C1 segment of cervical spinal cord (tissue), 14 donors: ENCODE results near the gene TERT.
"Not testable (repeated sequence)": the region's sequence is repeated elsewhere in the genome, so short reads cannot be mapped to it uniquely, and the experiment has no call there.

Experiments
- DNase-seq, 14 donors: peaks; one replicate each; lab custom pipeline; 2025; lab: John Stamatoyannopoulos, UW

The TERT gene

DNA sequence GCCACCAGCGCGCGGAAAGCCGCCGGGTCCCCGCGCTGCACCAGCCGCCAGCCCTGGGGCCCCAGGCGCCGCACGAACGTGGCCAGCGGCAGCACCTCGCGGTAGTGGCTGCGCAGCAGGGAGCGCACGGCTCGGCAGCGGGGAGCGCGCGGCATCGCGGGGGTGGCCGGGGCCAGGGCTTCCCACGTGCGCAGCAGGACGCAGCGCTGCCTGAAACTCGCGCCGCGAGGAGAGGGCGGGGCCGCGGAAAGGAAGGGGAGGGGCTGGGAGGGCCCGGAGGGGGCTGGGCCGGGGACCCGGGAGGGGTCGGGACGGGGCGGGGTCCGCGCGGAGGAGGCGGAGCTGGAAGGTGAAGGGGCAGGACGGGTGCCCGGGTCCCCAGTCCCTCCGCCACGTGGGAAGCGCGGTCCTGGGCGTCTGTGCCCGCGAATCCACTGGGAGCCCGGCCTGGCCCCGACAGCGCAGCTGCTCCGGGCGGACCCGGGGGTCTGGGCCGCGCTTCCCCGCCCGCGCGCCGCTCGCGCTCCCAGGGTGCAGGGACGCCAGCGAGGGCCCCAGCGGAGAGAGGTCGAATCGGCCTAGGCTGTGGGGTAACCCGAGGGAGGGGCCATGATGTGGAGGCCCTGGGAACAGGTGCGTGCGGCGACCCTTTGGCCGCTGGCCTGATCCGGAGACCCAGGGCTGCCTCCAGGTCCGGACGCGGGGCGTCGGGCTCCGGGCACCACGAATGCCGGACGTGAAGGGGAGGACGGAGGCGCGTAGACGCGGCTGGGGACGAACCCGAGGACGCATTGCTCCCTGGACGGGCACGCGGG is at the start of gene TERT:
Gene TERT (minus strand): TSS at position 234 of the 815 bp plus-strand sequence. CDS start 79 bp downstream, at position 155.
- no peak for DNase-seq

DNA sequence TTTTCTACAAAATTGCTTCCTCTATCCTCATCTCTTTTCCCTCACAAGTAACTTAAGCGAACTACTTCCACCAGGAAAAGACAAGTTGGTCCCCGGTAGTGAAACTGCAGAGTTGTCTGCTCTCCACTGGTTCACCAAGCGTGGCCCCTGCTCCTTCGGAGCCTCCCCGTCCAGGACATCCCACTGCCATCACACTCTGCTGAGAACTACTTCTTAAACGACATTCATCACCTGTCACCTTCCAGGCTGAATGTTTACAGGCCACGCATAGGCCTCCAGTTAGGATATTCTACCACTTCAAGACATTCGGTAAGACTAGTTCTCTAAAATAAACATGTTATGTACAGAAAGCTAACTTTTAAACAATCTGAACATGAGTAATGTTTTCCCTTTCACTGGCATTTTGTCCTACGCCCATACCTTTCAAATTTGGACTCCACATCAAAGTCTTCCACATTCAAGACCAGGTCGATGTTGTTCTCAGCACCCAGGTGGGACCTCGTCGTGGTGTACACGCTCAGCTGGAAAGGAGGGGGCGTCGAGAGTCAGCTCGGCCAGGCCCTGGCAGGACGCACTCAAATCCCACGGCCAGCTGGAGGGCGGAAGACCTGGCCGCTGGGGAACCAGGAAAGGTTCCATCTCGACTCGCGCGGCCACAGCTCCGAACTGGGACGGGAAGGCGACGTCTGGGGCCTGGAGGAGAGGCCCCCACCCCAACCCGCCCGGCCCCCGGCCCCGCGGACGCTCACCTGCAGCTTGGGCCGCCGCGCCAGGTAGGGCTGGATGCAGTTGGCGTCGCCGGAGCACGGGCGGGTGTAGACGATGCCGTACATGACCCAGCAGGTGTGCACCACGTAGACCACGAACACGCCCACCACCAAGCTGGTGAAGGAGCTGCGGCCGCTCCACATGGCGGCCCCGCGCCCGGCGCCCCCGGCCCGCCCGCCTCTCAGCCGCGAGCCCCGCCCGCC is 49.3 kb upstream of the TERT start:
- DNase-seq: no peak

- DNase-seq: no peak
Measured at GRCh38 chr5:1343315-1343751, 48.5 kb upstream of the TERT start.

- not testable (repeated sequence) for DNase-seq
Measured at GRCh38 chr5:1342711-1343110, 47.8 kb upstream of the TERT start.

- DNase-seq: no peak
Measured at GRCh38 chr5:1342268-1342667, 47.4 kb upstream of the TERT start.

DNA sequence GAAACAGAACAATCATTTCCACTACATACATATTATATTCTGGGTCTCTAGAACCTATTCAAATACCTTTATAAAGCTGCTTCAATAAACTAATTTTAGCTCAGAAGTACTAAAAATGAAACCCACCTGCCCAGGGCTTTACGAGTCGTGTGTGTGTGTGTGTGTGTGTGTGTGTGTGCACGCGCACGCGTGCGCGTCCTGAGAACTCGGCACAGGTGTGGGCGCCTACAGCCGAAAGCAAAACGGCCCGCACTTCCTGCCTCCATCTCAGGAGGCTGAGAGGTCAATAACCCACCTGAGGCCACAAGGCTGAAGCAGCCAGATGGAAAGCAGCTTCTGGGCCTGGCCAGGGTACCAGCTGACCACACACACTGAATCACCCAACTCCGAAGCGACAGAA is 47.0 kb upstream of the TERT start:
- DNase-seq: no peak

DNA sequence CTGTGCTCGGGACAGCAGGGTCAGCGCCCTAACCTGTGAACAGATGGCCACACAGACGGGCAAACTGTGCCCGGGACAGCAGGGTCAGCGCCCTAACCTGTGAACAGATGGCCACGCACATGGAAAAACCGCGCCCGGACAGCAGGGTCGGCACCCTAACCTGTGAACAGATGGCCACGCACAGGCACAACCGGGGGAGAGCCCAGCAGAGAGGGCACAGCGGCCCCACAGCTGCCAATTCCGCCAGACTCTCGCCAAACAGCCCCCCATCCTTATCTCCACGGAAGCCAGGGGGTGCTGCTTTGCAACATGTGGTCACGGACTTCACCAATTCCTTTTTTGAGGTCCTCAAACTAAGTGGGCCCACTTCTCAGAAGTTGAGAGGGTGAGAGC is 44.9 kb upstream of the TERT start:
- not testable (repeated sequence) for DNase-seq

DNA sequence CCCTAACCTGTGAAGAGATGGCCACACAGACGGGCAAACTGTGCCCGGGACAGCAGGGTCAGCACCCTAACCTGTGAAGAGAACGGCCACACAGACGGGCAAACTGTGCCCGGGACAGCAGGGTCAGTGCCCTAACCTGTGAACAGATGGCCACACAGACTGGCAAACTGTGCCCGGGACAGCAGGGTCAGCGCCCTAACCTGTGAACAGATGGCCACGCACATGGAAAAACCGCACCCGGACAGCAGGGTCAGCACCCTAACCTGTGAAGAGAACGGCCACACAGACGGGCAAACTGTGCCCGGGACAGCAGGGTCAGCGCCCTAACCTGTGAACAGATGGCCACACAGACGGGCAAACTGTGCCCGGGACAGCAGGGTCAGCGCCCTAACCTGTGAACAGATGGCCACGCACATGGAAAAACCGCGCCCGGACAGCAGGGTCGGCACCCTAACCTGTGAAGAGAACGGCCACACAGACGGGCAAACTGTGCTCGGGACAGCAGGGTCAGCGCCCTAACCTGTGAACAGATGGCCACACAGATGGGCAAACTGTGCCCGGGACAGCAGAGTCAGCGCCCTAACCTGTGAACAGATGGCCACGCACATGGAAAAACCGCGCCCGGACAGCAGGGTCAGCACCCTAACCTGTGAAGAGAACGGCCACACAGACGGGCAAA is 44.4 kb upstream of the TERT start:
- DNase-seq: not testable (repeated sequence)

GRCh38 chr5:1338506-1339070 is 43.7 kb upstream of the TERT start:
- DNase-seq: no peak

- no peak for DNase-seq
Measured at GRCh38 chr5:1338196-1338490, 43.3 kb upstream of the TERT start.

GRCh38 chr5:1337489-1338195 is 42.8 kb upstream of the TERT start:
- no peak for DNase-seq

- no peak for DNase-seq
Measured at GRCh38 chr5:1336749-1337488, 42.1 kb upstream of the TERT start.

- no peak for DNase-seq
Measured at GRCh38 chr5:1336106-1336561, 41.3 kb upstream of the TERT start.

DNA sequence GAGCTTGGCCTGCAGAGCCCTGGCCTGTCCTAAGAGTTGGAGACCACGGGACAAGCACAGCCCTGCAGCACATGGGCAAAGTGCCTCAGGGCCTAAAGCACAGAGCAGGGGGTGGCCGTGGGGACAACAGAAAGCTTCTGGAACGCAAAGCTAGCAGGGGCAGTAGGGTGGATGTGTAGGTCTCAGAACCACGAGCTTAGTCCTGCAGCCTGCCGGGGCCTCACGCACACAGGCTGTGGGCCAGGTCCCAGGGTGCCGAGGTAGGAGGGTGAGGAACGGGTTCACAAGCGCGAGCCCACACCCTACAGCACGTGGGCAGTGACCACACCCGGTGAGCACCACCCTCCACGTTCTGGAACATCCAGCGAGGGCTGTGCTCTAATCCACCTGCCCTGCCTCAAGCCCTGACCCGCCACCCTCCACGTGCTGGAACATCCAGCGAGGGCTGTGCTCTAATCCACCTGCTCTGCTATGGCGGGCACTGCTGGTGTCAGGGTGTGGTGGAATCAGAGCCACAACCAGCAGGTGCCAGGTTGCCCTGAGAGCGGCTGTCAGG is 40.8 kb upstream of the TERT start:
- DNase-seq: no peak

DNA sequence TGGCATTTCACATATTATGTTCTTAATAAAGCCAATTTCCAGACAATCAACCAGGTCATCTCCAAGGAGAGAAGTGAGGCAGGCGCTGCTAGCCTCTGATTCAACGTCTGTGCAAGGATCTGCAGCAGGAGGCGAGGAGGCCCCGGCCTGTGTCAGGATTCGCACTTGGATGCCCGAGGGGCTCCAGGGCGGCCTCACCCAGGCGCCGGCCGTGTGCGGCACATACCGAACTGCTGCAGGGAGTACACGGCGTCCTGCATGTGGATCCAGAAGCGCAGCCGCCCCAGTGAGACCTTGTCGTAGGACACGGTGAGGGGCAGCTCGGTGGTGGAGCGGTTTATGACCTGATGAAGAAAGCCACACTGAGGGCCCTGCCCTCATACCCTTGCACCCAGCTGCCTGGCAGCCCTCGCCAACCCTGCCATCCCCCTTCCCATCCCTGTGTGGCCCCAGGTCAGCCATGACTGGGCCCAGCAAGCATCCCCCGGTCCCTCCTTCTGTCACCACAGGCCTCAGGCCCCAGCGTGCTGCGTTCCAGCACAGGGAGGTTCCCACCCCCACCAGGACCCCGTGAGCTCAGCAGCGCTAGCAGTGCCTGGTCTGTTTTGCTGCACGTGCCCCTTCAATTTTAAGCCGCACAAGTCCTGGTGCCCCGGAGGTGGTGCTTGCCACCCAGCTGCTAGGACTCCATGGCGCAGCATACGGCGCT is 40.1 kb upstream of the TERT start:
- no peak for DNase-seq

GRCh38 chr5:1333986-1334385 is 39.1 kb upstream of the TERT start:
- DNase-seq: no peak

GRCh38 chr5:1333286-1333685 is 38.4 kb upstream of the TERT start:
- not testable (repeated sequence) for DNase-seq

DNA sequence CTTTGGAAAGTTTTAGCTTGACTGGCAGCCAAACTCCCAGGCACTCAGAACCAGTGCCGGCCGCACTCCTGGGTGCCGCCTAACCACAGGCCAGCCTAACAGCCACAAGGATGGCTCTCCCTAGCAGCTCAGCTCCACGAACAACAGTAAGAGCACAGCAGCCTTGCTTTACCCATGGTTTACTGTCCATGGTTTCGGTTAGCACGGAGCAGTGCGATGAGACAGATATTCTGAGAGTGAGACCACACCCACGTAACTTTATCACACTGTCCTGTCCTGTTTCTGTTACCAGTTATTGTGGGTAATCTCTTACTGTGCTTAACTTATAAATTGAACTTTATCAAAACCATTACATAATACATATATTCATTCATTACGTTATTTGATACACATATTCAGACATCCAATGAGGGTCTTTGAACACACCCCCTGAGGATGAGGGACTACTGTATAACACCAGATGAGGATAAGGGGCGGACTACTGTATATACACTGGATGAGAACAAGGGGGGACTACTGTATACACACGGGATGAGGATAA is 37.7 kb upstream of the TERT start:
- DNase-seq: no peak

DNA sequence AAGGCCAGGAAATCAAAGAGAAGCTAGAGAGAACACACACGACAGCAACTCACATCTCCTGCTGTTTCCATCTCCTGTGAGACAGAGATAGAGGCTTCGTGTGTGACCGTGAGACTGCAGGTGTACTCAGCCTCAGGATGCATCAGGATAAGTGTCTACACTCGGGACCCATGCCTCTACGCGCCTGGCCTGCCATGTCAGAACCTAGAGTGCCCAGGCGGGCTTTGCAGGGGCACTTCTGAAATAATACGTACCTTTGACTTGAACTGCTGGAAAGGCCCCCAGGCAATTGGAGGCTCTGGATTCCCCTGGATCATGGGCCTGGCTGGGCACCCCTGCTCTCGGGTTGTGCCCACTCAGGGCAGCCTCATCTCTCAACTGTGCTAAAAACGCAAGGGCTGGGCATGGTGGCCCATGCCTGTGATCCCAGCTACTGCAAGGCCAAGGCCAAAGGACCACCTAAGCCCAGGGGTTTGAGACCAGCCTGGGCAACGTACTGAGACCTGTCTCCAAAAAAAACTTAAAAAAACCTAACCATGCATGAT is 37.1 kb upstream of the TERT start:
- no peak for DNase-seq
